ENCODE results near the gene KIAA0408.
"Not testable (repeated sequence)": the region's sequence is repeated elsewhere in the genome, so short reads cannot be mapped to it uniquely, and the experiment has no call there.

The KIAA0408 gene

DNA sequence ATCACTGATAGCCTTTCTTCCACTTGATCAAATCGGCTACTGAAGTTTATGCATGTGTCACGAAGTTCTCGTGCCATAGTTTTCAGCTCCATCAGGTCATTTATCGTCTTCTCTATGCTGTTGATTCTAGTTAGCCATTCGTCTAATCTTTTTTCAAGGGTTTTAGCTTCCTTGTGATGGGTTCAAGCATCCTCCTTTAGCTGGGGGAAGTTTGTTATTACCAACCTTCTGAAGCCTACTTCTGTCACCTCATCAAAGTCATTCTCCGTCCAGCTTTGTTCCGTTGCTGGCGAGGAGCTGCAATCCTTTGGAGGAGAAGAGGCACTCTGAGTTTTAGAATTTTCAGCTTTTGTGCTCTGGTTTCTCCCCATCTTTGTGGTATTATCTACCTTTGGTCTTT lies 47.2 kb downstream of the KIAA0408 start:
- DNase-seq (ENCODE audit: low read depth) = not testable (repeated sequence)
